ENCODE measurements around the gene IL27RA. TPM values are rescaled to one million over a fixed set of nuclear protein-coding genes. Genes with fewer than 3 reads are reported as not detected.

IL27RA gene
- total and polyA plus RNA-seq, 7 experiments from 2014 or later, result 32.1 to 120 (median 83.2) TPM

DNA sequence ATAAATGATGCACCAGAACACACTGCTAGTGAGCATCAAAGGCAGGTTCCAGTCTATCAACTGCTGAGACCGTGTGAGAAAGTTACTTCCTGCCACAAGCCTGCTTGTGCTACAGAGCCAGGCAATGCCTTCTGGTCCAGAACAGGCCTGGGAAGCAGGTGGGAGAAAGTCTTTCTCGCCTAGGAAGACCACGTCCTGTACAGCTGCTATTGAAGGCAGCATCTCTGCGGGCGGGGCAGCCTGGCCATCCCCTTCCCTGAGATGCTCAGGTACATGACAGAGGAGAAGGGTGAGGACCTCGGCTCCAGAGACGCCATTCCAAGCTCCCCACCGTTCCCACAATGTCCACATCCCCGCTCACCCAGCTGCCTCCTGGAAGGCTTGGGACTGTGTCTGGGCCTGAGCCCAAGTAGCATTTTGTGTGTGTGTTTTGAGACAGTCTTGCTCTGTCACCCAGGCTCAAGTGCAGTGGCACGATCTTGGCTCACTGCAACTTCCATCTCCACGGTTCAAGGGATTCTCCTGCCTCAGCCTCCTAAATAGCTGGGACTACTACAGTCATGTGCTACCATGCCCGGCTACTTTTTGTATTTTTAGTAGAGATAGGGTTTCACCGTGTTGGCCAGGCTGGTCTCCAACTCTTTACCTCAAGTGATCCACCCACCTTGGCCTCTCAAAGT lies 28.9 kb upstream of the IL27RA start:
- peak in 6 of 9 donors; percentile 28 to 51 (median 44) for DNase-seq
- CTCF ChIA-PET, result interaction anchor here (1.1 to 1.3 kb wide), 2 partner anchors 17 to 19 kb away, joined by 3 read pairs; no protein-coding TSS in a partner anchor
- peak overlapping the region; percentile 92 to 100 (median 98) for H3K27ac Mint-ChIP-seq
- no peak overlapping the region for H3K4me3 ChIP-seq (ENCODE audit: low read length)
- no peaks in the 10 kb centered on the region for H3K27me3 ChIP-seq (ENCODE audit: control insufficient read depth in 2 of 2, insufficient read depth in 2 of 2, low read length in 2 of 2)
- peaks cover 0 to 7% (median 0%) of the 10 kb centered on the region in 11 donors for H3K9me3 Mint-ChIP-seq
- intact Hi-C loops (cut with micrococcal nuclease), result loop anchor here in 1 of 2 donors (1.0 kb wide), 1 partner anchor 16 kb away; no protein-coding TSS in a partner anchor
- no peaks in the 10 kb centered on the region for H3K36me3 ChIP-seq (ENCODE audit: control insufficient read depth in 2 of 3, insufficient read depth in 3 of 3, low read length in 3 of 3)
- peaks cover 41 to 77% (median 58%) of the 10 kb centered on the region in 7 donors for H3K4me1 Mint-ChIP-seq
- ATAC-seq, result no peak
- peak overlapping the region; percentile 99 for H3K27ac ChIP-seq (ENCODE audit: low read depth, low read length)
- H3K4me3 Mint-ChIP-seq, result peak overlapping the region; percentile 70 to 85 (median 74)
- POLR2A ChIA-PET, result interaction anchor here (0.6 to 11.6 kb wide), 8 partner anchors 9 to 515 kb away, joined by 3 to 162 read pairs (median 9); partner anchors contain the start of genes DCAF15, IL27RA and RLN3
- H3K9me3 ChIP-seq (ENCODE audit: control insufficient read depth in 2 of 3, low read length in 3 of 3), result no peaks in the 10 kb centered on the region
- H3K4me1 ChIP-seq (ENCODE audit: control insufficient read depth in 2 of 2, insufficient read depth in 2 of 2, low read length in 2 of 2), result peaks cover 52 to 54% of the 10 kb centered on the region in 2 donors
- peaks cover 0 to 21% (median 5%) of the 10 kb centered on the region in 5 donors for H3K36me3 Mint-ChIP-seq
- no peaks in the 10 kb centered on the region for H3K27me3 Mint-ChIP-seq

DNA sequence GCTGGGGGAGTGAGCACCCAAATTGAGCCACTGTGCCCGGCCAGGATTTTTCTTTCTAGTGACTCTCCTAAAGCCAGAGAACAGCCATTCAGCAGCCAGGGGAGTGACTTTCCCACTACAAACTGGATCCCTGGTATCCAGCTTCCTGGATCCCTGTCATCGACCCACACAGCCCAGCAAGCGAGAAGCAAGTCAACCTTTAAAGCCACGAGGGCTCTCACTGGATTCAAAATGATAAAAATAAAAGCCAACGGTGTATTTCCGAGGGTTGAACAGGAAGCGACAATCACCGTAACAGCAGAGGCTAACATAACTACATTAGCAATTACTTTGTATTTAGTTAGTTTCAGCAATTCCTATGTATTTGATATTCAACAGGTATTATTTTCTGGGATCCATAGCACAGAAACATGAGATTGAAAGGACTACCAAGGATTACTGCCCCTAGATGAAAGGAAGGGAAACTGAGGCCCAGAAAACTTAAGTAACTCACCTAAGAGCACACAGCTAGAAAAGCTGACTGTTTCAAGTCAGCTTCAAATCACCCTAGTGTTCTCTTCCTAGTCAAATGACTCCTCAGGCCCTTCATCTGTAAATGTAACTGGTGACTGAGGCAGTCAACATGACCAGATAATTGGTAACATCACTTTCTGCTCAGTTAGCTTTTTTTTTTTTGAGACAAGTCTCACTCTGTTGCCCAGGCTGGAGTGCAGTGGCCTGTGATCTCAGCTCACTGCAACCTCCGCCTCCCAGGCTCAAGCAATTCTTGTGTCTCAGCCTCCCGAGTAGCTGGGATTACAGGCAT lies 28.1 kb upstream of the IL27RA start:
- peak overlapping the region; percentile 92 to 100 (median 98) for H3K27ac Mint-ChIP-seq
- Histone ChIP-seq H3K4me1 (ENCODE audit: control insufficient read depth in 2 of 2, insufficient read depth in 2 of 2, low read length in 2 of 2) (peaks cover 52 to 54% of the 10 kb centered on the region in 2 donors), H3K27me3 (ENCODE audit: control insufficient read depth in 2 of 2, insufficient read depth in 2 of 2, low read length in 2 of 2) (no peaks in the 10 kb centered on the region), H3K36me3 (ENCODE audit: control insufficient read depth in 2 of 3, insufficient read depth in 3 of 3, low read length in 3 of 3) (no peaks in the 10 kb centered on the region), H3K4me3 (ENCODE audit: low read length) (no peak overlapping the region), H3K9me3 (ENCODE audit: control insufficient read depth in 2 of 3, low read length in 3 of 3) (no peaks in the 10 kb centered on the region), H3K27ac (ENCODE audit: low read depth, low read length) (peak overlapping the region; percentile 99)
- H3K27me3 Mint-ChIP-seq, result no peaks in the 10 kb centered on the region
- peaks cover 0 to 17% (median 5%) of the 10 kb centered on the region in 5 donors for H3K36me3 Mint-ChIP-seq
- DNase-seq (peak in 5 of 9 donors; percentile 30 to 41 (median 32)), ATAC-seq (no peak)
- H3K4me3 Mint-ChIP-seq, result peak overlapping the region; percentile 70 to 85 (median 74)
- H3K9me3 Mint-ChIP-seq, result peaks cover 0 to 7% (median 0%) of the 10 kb centered on the region in 11 donors
- H3K4me1 Mint-ChIP-seq, result peaks cover 38 to 70% (median 54%) of the 10 kb centered on the region in 7 donors
- POLR2A ChIA-PET, result interaction anchor here (0.7 to 11.6 kb wide), 13 partner anchors 18 to 1089 kb away, joined by 3 to 162 read pairs (median 3); partner anchors contain the start of genes C19orf53, DCAF15, IL27RA and RLN3
- CTCF ChIA-PET, result interaction anchor here (0.6 to 2.2 kb wide), 4 partner anchors 18 to 547 kb away, joined by 3 to 6 read pairs (median 4); no protein-coding TSS in a partner anchor
- intact Hi-C loops (cut with micrococcal nuclease), result no loop called here

- peak overlapping the region; percentile 99 for H3K27ac ChIP-seq (ENCODE audit: low read depth, low read length)
- H3K27me3 ChIP-seq (ENCODE audit: control insufficient read depth in 2 of 2, insufficient read depth in 2 of 2, low read length in 2 of 2), result no peaks in the 10 kb centered on the region
- peak overlapping the region; percentile 77 for H3K4me3 ChIP-seq (ENCODE audit: low read length)
- peaks cover 0 to 10% (median 0%) of the 10 kb centered on the region in 5 donors for H3K36me3 Mint-ChIP-seq
- peaks cover 0 to 7% (median 0%) of the 10 kb centered on the region in 11 donors for H3K9me3 Mint-ChIP-seq
- no peaks in the 10 kb centered on the region for H3K27me3 Mint-ChIP-seq
- H3K27ac Mint-ChIP-seq, result peak overlapping the region; percentile 88 to 100 (median 95)
- peak in 1 of 9 donors; percentile 7 for DNase-seq
- ChIA-PET POLR2A (interaction anchor here (0.7 to 11.6 kb wide), 15 partner anchors 10 to 1091 kb away, joined by 3 to 162 read pairs (median 3); partner anchors contain the start of genes DCAF15, IL27RA and RLN3), CTCF (interaction anchor here (0.6 to 2.2 kb wide), 4 partner anchors 45 to 517 kb away, joined by 3 to 6 read pairs (median 4); no protein-coding TSS in a partner anchor)
- H3K4me1 ChIP-seq (ENCODE audit: control insufficient read depth in 2 of 2, insufficient read depth in 2 of 2, low read length in 2 of 2), result peaks cover 51 to 52% of the 10 kb centered on the region in 2 donors
- no peak for ATAC-seq
- H3K4me1 Mint-ChIP-seq, result peaks cover 38 to 62% (median 49%) of the 10 kb centered on the region in 7 donors
- intact Hi-C loops (cut with micrococcal nuclease), result loop anchor here (5.0 kb wide), 3 partner anchors 68 to 513 kb away; partner anchors contain the start of genes MISP3 (in 2 of the 2), ASF1B (in 1 of the 2) and DNAJB1 (in 1 of the 2)
- H3K36me3 ChIP-seq (ENCODE audit: control insufficient read depth in 2 of 3, insufficient read depth in 3 of 3, low read length in 3 of 3), result no peaks in the 10 kb centered on the region
- H3K4me3 Mint-ChIP-seq, result peak overlapping the region; percentile 72 to 97 (median 84)
- no peaks in the 10 kb centered on the region for H3K9me3 ChIP-seq (ENCODE audit: control insufficient read depth in 2 of 3, low read length in 3 of 3)
These were observed 26.8 kb upstream of the IL27RA start for GRCh38 chr19:14004619-14005348.

DNA sequence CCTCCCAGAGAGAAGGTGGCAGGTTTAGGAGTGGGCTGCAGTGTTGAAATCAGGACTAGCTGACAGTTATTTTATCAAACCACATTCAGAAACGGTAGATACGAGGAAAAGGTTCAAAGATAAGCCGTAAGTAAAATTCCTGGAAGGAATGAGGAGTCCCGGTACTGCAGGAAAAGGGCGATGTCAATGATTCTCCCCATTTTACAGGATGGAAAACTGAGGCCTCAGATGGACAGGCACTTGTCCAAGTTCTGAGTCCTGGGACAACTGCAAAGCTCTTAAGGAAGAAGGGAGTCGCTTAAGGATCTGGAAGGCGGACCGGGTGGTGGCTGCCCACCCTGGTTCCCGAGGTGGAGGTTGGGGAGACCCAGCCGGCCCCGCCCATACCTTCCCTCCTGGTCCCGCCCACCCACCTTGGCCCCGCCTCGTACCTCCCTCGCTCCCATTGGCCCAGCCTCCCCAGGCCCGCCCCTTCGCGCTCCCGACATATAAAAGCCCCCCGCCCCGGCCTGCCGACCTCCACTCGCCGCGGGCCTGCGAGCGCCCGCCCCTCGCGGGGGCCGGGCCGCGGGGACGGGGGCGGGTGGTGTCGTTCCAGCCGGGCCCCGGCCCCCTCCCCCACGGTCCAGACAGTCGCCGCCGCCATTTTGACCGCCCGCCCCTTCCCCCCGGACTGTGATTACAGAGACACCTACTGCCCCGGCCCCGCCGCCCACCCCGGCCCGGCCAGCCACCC lies 26.0 kb upstream of the IL27RA start:
- Histone ChIP-seq H3K4me3 (ENCODE audit: low read length) (peak overlapping the region; percentile 77), H3K27me3 (ENCODE audit: control insufficient read depth in 2 of 2, insufficient read depth in 2 of 2, low read length in 2 of 2) (no peaks in the 10 kb centered on the region), H3K4me1 (ENCODE audit: control insufficient read depth in 2 of 2, insufficient read depth in 2 of 2, low read length in 2 of 2) (peaks cover 44 to 49% of the 10 kb centered on the region in 2 donors), H3K27ac (ENCODE audit: low read depth, low read length) (peak overlapping the region; percentile 99), H3K9me3 (ENCODE audit: control insufficient read depth in 2 of 3, low read length in 3 of 3) (no peaks in the 10 kb centered on the region), H3K36me3 (ENCODE audit: control insufficient read depth in 2 of 3, insufficient read depth in 3 of 3, low read length in 3 of 3) (no peaks in the 10 kb centered on the region)
- CTCF ChIA-PET, result interaction anchor here (1.1 to 2.2 kb wide), 3 partner anchors 26 to 102 kb away, joined by 4 to 6 read pairs (median 4); partner anchors contain the start of gene IL27RA
- Mint-ChIP-seq H3K9me3 (peaks cover 0 to 7% (median 0%) of the 10 kb centered on the region in 11 donors), H3K27ac (peak overlapping the region; percentile 98 to 100 (median 100)), H3K27me3 (no peaks in the 10 kb centered on the region), H3K36me3 (peaks cover 0 to 4% (median 0%) of the 10 kb centered on the region in 5 donors), H3K4me3 (peak overlapping the region; percentile 83 to 98 (median 96)), H3K4me1 (peaks cover 31 to 55% (median 44%) of the 10 kb centered on the region in 7 donors)
- intact Hi-C loops (cut with micrococcal nuclease), result loop anchor here (1.0 to 5.0 kb wide), 17 partner anchors 19 to 853 kb away; partner anchors contain the start of genes BRME1 (in 2 of the 2), CC2D1A (in 2 of the 2), DCAF15 (in 2 of the 2) and MISP3 (in 2 of the 2)
- DNase-seq (peak; percentile 84 to 95 (median 87)), ATAC-seq (peak; percentile 74)
- POLR2A ChIA-PET, result interaction anchor here (0.6 to 11.6 kb wide), 24 partner anchors 8 to 433 kb away, joined by 3 to 162 read pairs (median 4); partner anchors contain the start of genes C19orf53, DCAF15, IL27RA and MRI1

Measured in naive thymus-derived CD4-positive, alpha-beta T cell (primary cell).